ENCODE data around the gene PSTPIP2.

Gene PSTPIP2

GRCh38 chr18:46073474-46074331 is 1.6 kb upstream of the PSTPIP2 start:
- H3K9me3 Mint-ChIP-seq, result no peaks in the 10 kb centered on the region
- peak overlapping the region; percentile 61 for H3K4me3 Mint-ChIP-seq
- peaks cover 42% of the 10 kb centered on the region for H3K4me1 Mint-ChIP-seq
- no peaks in the 10 kb centered on the region for H3K27me3 Mint-ChIP-seq
- H3K27ac Mint-ChIP-seq, result peak overlapping the region; percentile 70
- no peaks in the 10 kb centered on the region for H3K36me3 Mint-ChIP-seq

- no peaks in the 10 kb centered on the region for H3K36me3 Mint-ChIP-seq
- H3K4me3 Mint-ChIP-seq, result peak overlapping the region; percentile 87
- peaks cover 44% of the 10 kb centered on the region for H3K4me1 Mint-ChIP-seq
Measured at GRCh38 chr18:46072959-46073358, 899 bp upstream of the PSTPIP2 start.

GRCh38 chr18:46072376-46072867 is 362 bp upstream of the PSTPIP2 start:
- H3K9me3 Mint-ChIP-seq, result no peaks in the 10 kb centered on the region
- H3K27me3 Mint-ChIP-seq, result no peaks in the 10 kb centered on the region
- peak overlapping the region; percentile 46 for H3K27ac Mint-ChIP-seq
- no peaks in the 10 kb centered on the region for H3K36me3 Mint-ChIP-seq
- H3K4me3 Mint-ChIP-seq, result peak overlapping the region; percentile 87
- peaks cover 47% of the 10 kb centered on the region for H3K4me1 Mint-ChIP-seq

More at GRCh38 chr18:46072959-46073358, 899 bp upstream of the PSTPIP2 start:
- H3K27ac Mint-ChIP-seq, result peak overlapping the region; percentile 68
- H3K27me3 Mint-ChIP-seq, result no peaks in the 10 kb centered on the region
- H3K9me3 Mint-ChIP-seq, result no peaks in the 10 kb centered on the region

- Mint-ChIP-seq H3K36me3 (no peaks in the 10 kb centered on the region), H3K4me3 (peak overlapping the region; percentile 84), H3K4me1 (peaks cover 47% of the 10 kb centered on the region), H3K27ac (peak overlapping the region; percentile 72), H3K27me3 (no peaks in the 10 kb centered on the region), H3K9me3 (no peaks in the 10 kb centered on the region)
Measured at GRCh38 chr18:46070815-46071652, 1.0 kb downstream of the PSTPIP2 start.

GRCh38 chr18:46070232-46070631 is 1.8 kb downstream of the PSTPIP2 start:
- Mint-ChIP-seq H3K9me3 (no peaks in the 10 kb centered on the region), H3K4me1 (peaks cover 47% of the 10 kb centered on the region), H3K36me3 (no peaks in the 10 kb centered on the region), H3K4me3 (no peak overlapping the region), H3K27ac (no peak overlapping the region), H3K27me3 (no peaks in the 10 kb centered on the region)

GRCh38 chr18:46069524-46069923 is 2.5 kb downstream of the PSTPIP2 start:
- peak overlapping the region; percentile 8 for H3K4me3 Mint-ChIP-seq
- no peaks in the 10 kb centered on the region for H3K36me3 Mint-ChIP-seq
- no peaks in the 10 kb centered on the region for H3K27me3 Mint-ChIP-seq
- H3K9me3 Mint-ChIP-seq, result no peaks in the 10 kb centered on the region
- peaks cover 47% of the 10 kb centered on the region for H3K4me1 Mint-ChIP-seq
- H3K27ac Mint-ChIP-seq, result peak overlapping the region; percentile 48

GRCh38 chr18:46068763-46069162 is 3.3 kb downstream of the PSTPIP2 start:
- Mint-ChIP-seq H3K4me3 (no peak overlapping the region), H3K27ac (peak overlapping the region; percentile 4), H3K4me1 (peaks cover 42% of the 10 kb centered on the region), H3K9me3 (no peaks in the 10 kb centered on the region), H3K36me3 (no peaks in the 10 kb centered on the region), H3K27me3 (no peaks in the 10 kb centered on the region)

GRCh38 chr18:46067438-46068007 is 4.5 kb downstream of the PSTPIP2 start:
- Mint-ChIP-seq H3K4me3 (no peak overlapping the region), H3K36me3 (no peaks in the 10 kb centered on the region), H3K27ac (no peak overlapping the region), H3K4me1 (peaks cover 30% of the 10 kb centered on the region), H3K27me3 (no peaks in the 10 kb centered on the region), H3K9me3 (no peaks in the 10 kb centered on the region)

GRCh38 chr18:46062781-46063180 is 9.3 kb downstream of the PSTPIP2 start:
- no peaks in the 10 kb centered on the region for H3K9me3 Mint-ChIP-seq
- H3K27me3 Mint-ChIP-seq, result no peaks in the 10 kb centered on the region
- H3K4me3 Mint-ChIP-seq, result no peak overlapping the region
- H3K36me3 Mint-ChIP-seq, result no peaks in the 10 kb centered on the region
- peaks cover 9% of the 10 kb centered on the region for H3K4me1 Mint-ChIP-seq
- H3K27ac Mint-ChIP-seq, result no peak overlapping the region

- H3K9me3 Mint-ChIP-seq, result no peaks in the 10 kb centered on the region
- no peak overlapping the region for H3K27ac Mint-ChIP-seq
- H3K4me3 Mint-ChIP-seq, result no peak overlapping the region
- H3K27me3 Mint-ChIP-seq, result no peaks in the 10 kb centered on the region
- H3K36me3 Mint-ChIP-seq, result no peaks in the 10 kb centered on the region
- peaks cover 6% of the 10 kb centered on the region for H3K4me1 Mint-ChIP-seq
Measured at GRCh38 chr18:46061796-46062195, 10.3 kb downstream of the PSTPIP2 start.

- Mint-ChIP-seq H3K27me3 (no peaks in the 10 kb centered on the region), H3K27ac (no peak overlapping the region), H3K4me1 (peaks cover 7% of the 10 kb centered on the region), H3K9me3 (no peaks in the 10 kb centered on the region), H3K36me3 (no peaks in the 10 kb centered on the region), H3K4me3 (no peak overlapping the region)
Measured at GRCh38 chr18:46061387-46061786, 10.7 kb downstream of the PSTPIP2 start.

- Mint-ChIP-seq H3K36me3 (no peaks in the 10 kb centered on the region), H3K4me1 (peaks cover 17% of the 10 kb centered on the region), H3K9me3 (no peaks in the 10 kb centered on the region), H3K4me3 (no peak overlapping the region), H3K27me3 (no peaks in the 10 kb centered on the region), H3K27ac (no peak overlapping the region)
Measured at GRCh38 chr18:46060359-46060841, 11.7 kb downstream of the PSTPIP2 start.

- peak overlapping the region; percentile 59 for H3K27ac Mint-ChIP-seq
- H3K4me1 Mint-ChIP-seq, result peaks cover 45% of the 10 kb centered on the region
- H3K36me3 Mint-ChIP-seq, result peaks cover 2% of the 10 kb centered on the region
- no peaks in the 10 kb centered on the region for H3K9me3 Mint-ChIP-seq
- no peaks in the 10 kb centered on the region for H3K27me3 Mint-ChIP-seq
- peak overlapping the region; percentile 52 for H3K4me3 Mint-ChIP-seq
Measured at GRCh38 chr18:46055838-46056230, 16.2 kb downstream of the PSTPIP2 start.

GRCh38 chr18:46054956-46055837 is 16.9 kb downstream of the PSTPIP2 start:
- Mint-ChIP-seq H3K27ac (peak overlapping the region; percentile 59), H3K4me1 (peaks cover 45% of the 10 kb centered on the region), H3K9me3 (no peaks in the 10 kb centered on the region), H3K4me3 (peak overlapping the region; percentile 52), H3K36me3 (peaks cover 2% of the 10 kb centered on the region), H3K27me3 (no peaks in the 10 kb centered on the region)

Measured in activated naive CD4-positive, alpha-beta T cell treated with anti-CD3 and anti-CD28 coated beads, Interleukin-2, amount 50 U/mL, for 24 hours (primary cell).